GM12892 (cell line): ENCODE data around the gene APOL4.

ENCODE experiments used
- POLR2A ChIP-seq: IDR thresholded peaks from 2 replicates; pipeline ENCODE4 v1.6.1; 2011; ENCODE audit warnings: low read depth, low read length, control low read depth
- POLR2AphosphoS5 ChIP-seq: IDR thresholded peaks from 2 replicates; pipeline ENCODE4 v1.6.1; 2011; ENCODE audit warnings: low read depth, low read length, control low read depth
- TAF1 ChIP-seq: IDR thresholded peaks from 2 replicates; pipeline ENCODE4 v1.6.1; 2011; ENCODE audit warnings: low read depth, mild to moderate bottlenecking, control low read depth, low read length, borderline replicate concordance

- TF ChIP-seq TAF1 (no peak), POLR2AphosphoS5 (no peak), POLR2A (no peak)
These were observed 47.8 kb downstream of the APOL4 start for GRCh38 chr22:36153501-36154422.
